Brain microvascular endothelial cell (primary cell): ENCODE results near the gene EXOC6B.

Experiments used
- DNase-seq: peaks from one replicate; pipeline ENCODE4 v3.0.0-alpha.2; 2020
- H3K27ac ChIP-seq: fragments of 250-450 bp; sonication (Bioruptor Pico); 2 replicates; pipeline ENCODE4 v1.5.1; 2020; ENCODE audit warnings: mild to moderate bottlenecking, moderate library complexity
- H3K27me3 ChIP-seq: fragments of 250-450 bp; sonication (Bioruptor Pico); replicated peaks from 2 replicates; pipeline ENCODE4 v1.5.1; 2020; ENCODE audit warnings: mild to moderate bottlenecking
- H3K36me3 ChIP-seq: fragments of 250-450 bp; sonication (Bioruptor Pico); replicated peaks from 2 replicates; pipeline ENCODE4 v1.5.1; 2020; ENCODE audit warnings: mild to moderate bottlenecking
- H3K4me3 ChIP-seq: 2 replicates; pipeline ENCODE4 v1.5.1; 2011; ENCODE audit warnings: low read depth, mild to moderate bottlenecking, control low read depth, low read length, moderate library complexity
- CTCF ChIP-seq: IDR thresholded peaks from 2 replicates; pipeline ENCODE4 v1.5.1; 2011; ENCODE audit warnings: low read depth, mild to moderate bottlenecking, moderate library complexity, low read length, control low read depth, inconsistent platforms; ENCODE audit errors: missing control alignments
- in situ Hi-C: cut with HindIII; loops from 2 replicates; pipeline ENCODE4 v1.10.0; 2017; ENCODE audit warnings: low sequenced_read_pairs, low pct_ligation_motif_present

EXOC6B gene

GRCh38 chr2:72142570-72143440, 683.0 kb downstream of the EXOC6B start:
- peaks cover 39% of the 10 kb centered on the region for H3K27me3 ChIP-seq
- no peak overlapping the region for H3K27ac ChIP-seq
- no peak for TF ChIP-seq CTCF
- no peak overlapping the region for H3K4me3 ChIP-seq
- in situ Hi-C loops = no loop called here
- no peaks in the 10 kb centered on the region for H3K36me3 ChIP-seq
- DNase-seq = no peak

- DNase-seq = no peak
- H3K27me3 ChIP-seq = peaks cover 32% of the 10 kb centered on the region
- H3K36me3 ChIP-seq = no peaks in the 10 kb centered on the region
- H3K4me3 ChIP-seq = no peak overlapping the region
- in situ Hi-C loops = no loop called here
- H3K27ac ChIP-seq = no peak overlapping the region
- no peak for TF ChIP-seq CTCF
Measured at GRCh38 chr2:72141881-72142451, 683.9 kb downstream of the EXOC6B start.

GRCh38 chr2:72141032-72141645, 684.7 kb downstream of the EXOC6B start:
- in situ Hi-C loops = no loop called here
- no peak for DNase-seq
- Histone ChIP-seq H3K4me3 (no peak overlapping the region), H3K27ac (no peak overlapping the region), H3K36me3 (no peaks in the 10 kb centered on the region), H3K27me3 (peaks cover 24% of the 10 kb centered on the region)
- TF ChIP-seq CTCF = no peak

GRCh38 chr2:72140621-72140960, 685.2 kb downstream of the EXOC6B start:
- H3K27ac ChIP-seq = no peak overlapping the region
- H3K36me3 ChIP-seq = no peaks in the 10 kb centered on the region
- TF ChIP-seq CTCF = no peak
- no peak for DNase-seq
- in situ Hi-C loops = no loop called here
- H3K4me3 ChIP-seq = no peak overlapping the region
- H3K27me3 ChIP-seq = peaks cover 21% of the 10 kb centered on the region

GRCh38 chr2:72139874-72140620, 685.8 kb downstream of the EXOC6B start:
- no peak for DNase-seq
- Histone ChIP-seq H3K4me3 (no peak overlapping the region), H3K36me3 (no peaks in the 10 kb centered on the region), H3K27me3 (peaks cover 16% of the 10 kb centered on the region), H3K27ac (no peak overlapping the region)
- in situ Hi-C loops = no loop called here
- TF ChIP-seq CTCF = no peak
